GM12878 (cell line): Measurements from ENCODE around the gene LYPD4. TPM values are rescaled to one million over a fixed set of nuclear protein-coding genes. Genes with fewer than 3 reads are reported as not detected.

ENCODE experiments used
- ATAC-seq: fragments of 200-7000 bp; cut with Tn5 transposase; 3 replicates; pipeline ENCODE4 v1.9.1; 2020; ENCODE audit warnings: mild to moderate bottlenecking, moderate library complexity
- BruUV-seq: library from RNA; stranded (reverse); fragments of 400-500 nt; replicated peaks from 2 replicates; lab custom pipeline; 2021; lab: Mats Ljungman, UMichigan
- CTCF ChIA-PET: fragments of 300-600 bp; sonication (Branson Sonifier 250); formaldehyde crosslinking; extraction: SDS; loops from one replicate; lab custom pipeline; 2021; ENCODE audit warnings: inconsistent platforms; lab: Yijun Ruan, JAX
- POLR2A ChIA-PET: fragments of 350-600 bp; formaldehyde crosslinking; extraction: SDS; loops from one replicate; lab custom pipeline; 2021; ENCODE audit warnings: inconsistent platforms; lab: Charles Lee
- RAD21 ChIA-PET: fragments of 300-600 bp; sonication (Branson Sonifier 250); formaldehyde crosslinking; loops from one replicate; lab custom pipeline; 2023; ENCODE audit warnings: antibody characterized with exemption; ENCODE audit not compliant: unreplicated experiment; lab: Charles Lee
- SMC1A ChIA-PET: fragments of 300-600 bp; sonication (Branson Sonifier 250); formaldehyde crosslinking; loops from one replicate; lab custom pipeline; 2023; ENCODE audit not compliant: unreplicated experiment, uncharacterized antibody; lab: Charles Lee
- DNase-seq: peaks from one replicate; pipeline ENCODE4 v3.0.0-alpha.2; 2011; ENCODE audit warnings: low read depth, low spot score
- FAIRE-seq: peaks from 3 replicates; lab custom pipeline; 2011; peaks lifted over from hg19 to GRCh38; lab: Jason Lieb, UNC
- H2AFZ ChIP-seq: 2 replicates; pipeline ENCODE4 v1.6.0; 2011; ENCODE audit warnings: low read depth, low read length, control low read depth; ENCODE audit not compliant: control insufficient read depth
- H3K27ac ChIP-seq: 2 replicates; pipeline ENCODE4 v1.5.1; 2011; ENCODE audit warnings: control low read depth; ENCODE audit not compliant: control insufficient read depth, insufficient read depth
- H3K27me3 ChIP-seq, 2 experiments: replicated peaks in 1 of 2; 2 replicates each; pipeline versions ENCODE4 v1.6.0 to v1.6.1; 2011; ENCODE audit warnings: low read length in 1 of 2; ENCODE audit not compliant: control insufficient read depth in 2 of 2, insufficient read depth in 2 of 2
- H3K36me3 ChIP-seq, 2 experiments: 2 replicates each; pipeline ENCODE4 v1.5.1; 2011; ENCODE audit warnings: low read length in 1 of 2; ENCODE audit not compliant: control insufficient read depth in 2 of 2, insufficient read depth in 2 of 2
- H3K4me1 ChIP-seq: 2 replicates; pipeline ENCODE4 v1.6.1; 2011; ENCODE audit warnings: mild to moderate bottlenecking, low read length, moderate library complexity, mixed read lengths; ENCODE audit not compliant: control insufficient read depth, insufficient read depth
- H3K4me2 ChIP-seq: 2 replicates; pipeline ENCODE4 v1.6.0; 2011; ENCODE audit warnings: control low read depth; ENCODE audit not compliant: control insufficient read depth, insufficient read depth
- H3K4me3 ChIP-seq: fragments of 200-600 bp; sonication (generic); 2 replicates; pipeline ENCODE4 v1.5.1; 2016
- H3K79me2 ChIP-seq: 2 replicates; pipeline ENCODE4 v1.6.0; 2011; ENCODE audit warnings: low read length; ENCODE audit not compliant: control insufficient read depth, insufficient read depth
- H3K9ac ChIP-seq: 2 replicates; pipeline ENCODE4 v1.8.0; 2011; ENCODE audit warnings: low read length, control low read depth, mixed read lengths; ENCODE audit not compliant: control insufficient read depth, insufficient read depth
- H3K9me3 ChIP-seq: replicated peaks from 3 replicates; pipeline ENCODE4 v1.5.1; 2011; ENCODE audit warnings: mild to moderate bottlenecking, low read length; ENCODE audit not compliant: control insufficient read depth, insufficient read depth
- H4K20me1 ChIP-seq: 2 replicates; pipeline ENCODE4 v1.6.0; 2011; ENCODE audit not compliant: control insufficient read depth, insufficient read depth
- ASH2L ChIP-seq: fragments of 300-600, 200-600 bp; sonication (generic); IDR thresholded peaks from 2 replicates; pipeline ENCODE4 v1.6.1; 2017; ENCODE audit warnings: low read depth, mild to moderate bottlenecking, borderline replicate concordance
- BCL11A ChIP-seq: IDR thresholded peaks from 2 replicates; pipeline ENCODE4 v1.6.1; 2011; ENCODE audit warnings: low read depth, low read length
- HDGF ChIP-seq: fragments of 450-650 bp; IDR thresholded peaks from 2 replicates; pipeline ENCODE4 v1.6.1; 2016; ENCODE audit warnings: antibody characterized with exemption
- MXI1 ChIP-seq: fragments of 150-350 bp; IDR thresholded peaks from 2 replicates; pipeline ENCODE4 v1.6.1; 2011; ENCODE audit warnings: low read depth, mild to moderate bottlenecking, inconsistent platforms, low read length, improper control_type of control experiment
- NBN ChIP-seq: fragments of 450-650 bp; IDR thresholded peaks from 2 replicates; pipeline ENCODE4 v1.6.1; 2016
- NR2F1 ChIP-seq: fragments of 450-650 bp; conservative IDR thresholded peaks from 2 replicates; pipeline ENCODE4 v1.6.1; 2017; ENCODE audit warnings: mild to moderate bottlenecking
- PAX8 ChIP-seq: fragments of 450-650 bp; IDR thresholded peaks from 2 replicates; pipeline ENCODE4 v1.6.1; 2017; ENCODE audit warnings: mild to moderate bottlenecking, moderate library complexity
- STAT3 ChIP-seq: IDR thresholded peaks from 2 replicates; pipeline ENCODE4 v1.6.1; 2011; ENCODE audit warnings: low read depth, low read length, improper control_type of control experiment
- SUZ12 ChIP-seq: fragments of 200-600 bp; sonication (generic); IDR thresholded peaks from one replicate; pipeline ENCODE4 v1.6.1; 2018; ENCODE audit warnings: antibody characterized with exemption, mild to moderate bottlenecking; ENCODE audit not compliant: unreplicated experiment
- TBL1XR1 ChIP-seq: IDR thresholded peaks from 2 replicates; pipeline ENCODE4 v1.6.1; 2012; ENCODE audit warnings: low read depth, low read length, improper control_type of control experiment
- ZSCAN29 ChIP-seq: fragments of 450-650 bp; IDR thresholded peaks from 2 replicates; pipeline ENCODE4 v1.6.1; 2017; ENCODE audit warnings: mild to moderate bottlenecking, moderate library complexity
- WGBS: methylation state at CpG from one replicate; pipeline ENCODE4 v1.1.6; 2016; ENCODE audit warnings: low lambda C conversion rate; ENCODE audit not compliant: insufficient replicate concordance, insufficient coverage; ENCODE audit errors: missing lambda C conversion rate; 5-methylcytosine and 5-hydroxymethylcytosine counted together
- in situ Hi-C: fragments of 300-500 bp; cut with MboI; formaldehyde crosslinking; loops from 9 replicates; pipeline ENCODE4 v1.14.3; 2018; ENCODE audit warnings: mixed read lengths
- intact Hi-C: fragments of 100-400 bp; cut with micrococcal nuclease; formaldehyde crosslinking; loops from one replicate; pipeline ENCODE4 v1.14.2; 2022; ENCODE audit not compliant: unreplicated experiment
- polyA plus RNA-seq, 11 experiments: library from polyadenylated mRNA; depleted of rRNA in 4 of 11; unstranded in 6 of 11; stranded (reverse) in 5 of 11; fragments of >200 nt; fragmentation: Nextera tagmentation in 4 of 11; fragmentation: Illumina TruSeq in 1 of 11; extraction: Ambion mirVana in 4 of 11; extraction: Trizol in 1 of 11; gene quantifications; 1 replicate in 1 of 11; 2 replicates in 10 of 11; pipeline versions ENCODE4 v1.2.1 to v1.2.3, GENCODE V29; 2011 to 2016; ENCODE audit warnings: inconsistent platforms in 2 of 11, missing spikeins in 2 of 11, low read depth in 1 of 11
- total RNA-seq, 4 experiments: library from RNA; depleted of rRNA in 3 of 4; stranded (reverse); fragments of >200 nt in 3 of 4; fragmentation: Illumina TruSeq in 1 of 4; extraction: Trizol in 1 of 4; gene quantifications; 2 replicates each; pipeline versions ENCODE4 v1.2.1 to v1.2.3, GENCODE V29; 2013 to 2021
- TF ChIP-seq, protein P1 (sequence below): fragments of 450-650 bp; IDR thresholded peaks from 2 replicates; pipeline ENCODE4 v1.6.1; 2017; ENCODE audit warnings: mild to moderate bottlenecking, low read depth, inconsistent platforms; ENCODE audit not compliant: poor library complexity, severe bottlenecking
- TF ChIP-seq, protein P2 (sequence below): IDR thresholded peaks from 2 replicates; pipeline ENCODE4 v1.6.1; 2011; ENCODE audit warnings: low read depth, mild to moderate bottlenecking, low read length, moderate library complexity, borderline replicate concordance; ENCODE audit errors: extremely low read depth
- TF ChIP-seq, protein P3 (sequence below): IDR thresholded peaks from 2 replicates; pipeline ENCODE4 v1.6.1; 2012; ENCODE audit warnings: low read depth, low read length, improper control_type of control experiment

The LYPD4 gene
- total and polyA plus RNA-seq, 10 of the 15 experiments (the other 5 are each of a cell fraction or from before 2014, with no cell fraction given), result not detected

DNA sequence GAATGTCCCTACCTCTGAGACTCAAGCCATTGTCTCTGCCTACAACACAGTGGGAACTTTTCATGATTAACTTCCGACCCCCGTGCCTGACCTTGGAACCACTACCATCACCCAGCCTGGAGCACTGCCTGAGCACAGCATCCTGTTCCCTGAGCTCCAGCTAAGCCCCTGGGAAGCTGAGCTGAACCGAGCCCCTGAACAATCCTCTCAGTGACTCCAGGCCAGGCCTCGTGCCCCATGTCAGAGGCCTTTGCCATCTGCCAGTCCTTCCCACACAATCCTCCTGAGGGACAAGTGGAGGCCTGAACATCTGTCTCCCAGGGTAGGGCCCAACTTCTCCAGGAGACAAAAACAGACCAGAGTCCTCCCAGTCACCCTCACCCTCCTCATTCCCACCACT, 30.6 kb downstream of the LYPD4 start (continued):
- no peak for TF ChIP-seq MXI1

DNA sequence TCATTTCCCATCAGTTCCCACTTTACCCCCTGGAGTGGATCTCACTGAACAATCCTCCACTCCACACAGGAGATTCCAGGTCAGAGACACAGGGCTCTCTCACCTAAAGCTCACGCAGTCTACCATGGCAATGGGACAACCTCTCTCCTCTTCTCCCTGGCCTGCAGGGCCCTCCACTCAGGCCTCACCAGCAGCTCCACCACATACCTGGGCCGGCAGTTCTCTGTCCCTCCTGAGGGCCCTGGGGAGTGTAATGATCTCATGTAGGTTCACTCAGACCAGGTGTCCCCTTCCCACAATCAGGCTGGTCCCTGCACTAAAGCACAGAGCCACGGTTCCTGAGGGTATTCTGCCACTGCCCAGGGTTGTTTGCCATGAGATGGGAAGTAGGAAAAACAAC, 32.5 kb downstream of the LYPD4 start:
- no TSS peak for BruUV-seq
- ChIA-PET RAD21 (no interaction called here), CTCF (interaction anchor here (1.3 to 4.0 kb wide), 3 partner anchors 9 to 105 kb away, joined by 3 to 17 read pairs (median 5); no protein-coding TSS in a partner anchor), POLR2A (interaction anchor here (0.7 kb wide), 1 partner anchor 34 kb away, joined by 3 read pairs; no protein-coding TSS in a partner anchor), SMC1A (interaction anchor here (0.6 to 1.6 kb wide), 3 partner anchors 17 to 60 kb away, joined by 3 to 11 read pairs (median 3); no protein-coding TSS in a partner anchor)
- Histone ChIP-seq H3K27ac (no peak overlapping the region), H3K9me3 (no peaks in the 10 kb centered on the region), H3K9ac (no peak overlapping the region), H3K79me2 (no peaks in the 10 kb centered on the region), H3K4me3 (no peak overlapping the region), H4K20me1 (no peaks in the 10 kb centered on the region; the same call in 1 of the 2 replicates), H3K27me3 (no peaks in the 10 kb centered on the region; a peak in 1 of 4 replicates), H3K4me1 (peaks cover 5% of the 10 kb centered on the region), H2AFZ (no peak overlapping the region), H3K4me2 (no peak overlapping the region), H3K36me3 (no peaks in the 10 kb centered on the region)
- intact Hi-C loops (no loop called here), in situ Hi-C loops (no loop called here)
- TF ChIP-seq TBL1XR1 (no peak), NR2F1 (no peak), ASH2L (no peak), SUZ12 (no peak), NBN (no peak), STAT3 (no peak), HDGF (no peak), PAX8 (no peak), BCL11A (no peak), ZSCAN29 (no peak)
- TF ChIP-seq, protein P1, sequence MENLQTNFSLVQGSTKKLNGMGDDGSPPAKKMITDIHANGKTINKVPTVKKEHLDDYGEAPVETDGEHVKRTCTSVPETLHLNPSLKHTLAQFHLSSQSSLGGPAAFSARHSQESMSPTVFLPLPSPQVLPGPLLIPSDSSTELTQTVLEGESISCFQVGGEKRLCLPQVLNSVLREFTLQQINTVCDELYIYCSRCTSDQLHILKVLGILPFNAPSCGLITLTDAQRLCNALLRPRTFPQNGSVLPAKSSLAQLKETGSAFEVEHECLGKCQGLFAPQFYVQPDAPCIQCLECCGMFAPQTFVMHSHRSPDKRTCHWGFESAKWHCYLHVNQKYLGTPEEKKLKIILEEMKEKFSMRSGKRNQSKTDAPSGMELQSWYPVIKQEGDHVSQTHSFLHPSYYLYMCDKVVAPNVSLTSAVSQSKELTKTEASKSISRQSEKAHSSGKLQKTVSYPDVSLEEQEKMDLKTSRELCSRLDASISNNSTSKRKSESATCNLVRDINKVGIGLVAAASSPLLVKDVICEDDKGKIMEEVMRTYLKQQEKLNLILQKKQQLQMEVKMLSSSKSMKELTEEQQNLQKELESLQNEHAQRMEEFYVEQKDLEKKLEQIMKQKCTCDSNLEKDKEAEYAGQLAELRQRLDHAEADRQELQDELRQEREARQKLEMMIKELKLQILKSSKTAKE, result no peak
- TF ChIP-seq, protein P2, sequence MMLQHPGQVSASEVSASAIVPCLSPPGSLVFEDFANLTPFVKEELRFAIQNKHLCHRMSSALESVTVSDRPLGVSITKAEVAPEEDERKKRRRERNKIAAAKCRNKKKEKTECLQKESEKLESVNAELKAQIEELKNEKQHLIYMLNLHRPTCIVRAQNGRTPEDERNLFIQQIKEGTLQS, result no peak
- TF ChIP-seq, protein P3, sequence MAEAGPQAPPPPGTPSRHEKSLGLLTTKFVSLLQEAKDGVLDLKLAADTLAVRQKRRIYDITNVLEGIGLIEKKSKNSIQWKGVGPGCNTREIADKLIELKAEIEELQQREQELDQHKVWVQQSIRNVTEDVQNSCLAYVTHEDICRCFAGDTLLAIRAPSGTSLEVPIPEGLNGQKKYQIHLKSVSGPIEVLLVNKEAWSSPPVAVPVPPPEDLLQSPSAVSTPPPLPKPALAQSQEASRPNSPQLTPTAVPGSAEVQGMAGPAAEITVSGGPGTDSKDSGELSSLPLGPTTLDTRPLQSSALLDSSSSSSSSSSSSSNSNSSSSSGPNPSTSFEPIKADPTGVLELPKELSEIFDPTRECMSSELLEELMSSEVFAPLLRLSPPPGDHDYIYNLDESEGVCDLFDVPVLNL, result no peak
- WGBS, result 10% methylated on average over 3 of the region's 3 CpGs
- no peak for FAIRE-seq
- no peak; the same call in 2 of the 3 replicates for ATAC-seq
- DNase-seq, result no peak
